ENCODE measurements around the gene THSD4.

DNA sequence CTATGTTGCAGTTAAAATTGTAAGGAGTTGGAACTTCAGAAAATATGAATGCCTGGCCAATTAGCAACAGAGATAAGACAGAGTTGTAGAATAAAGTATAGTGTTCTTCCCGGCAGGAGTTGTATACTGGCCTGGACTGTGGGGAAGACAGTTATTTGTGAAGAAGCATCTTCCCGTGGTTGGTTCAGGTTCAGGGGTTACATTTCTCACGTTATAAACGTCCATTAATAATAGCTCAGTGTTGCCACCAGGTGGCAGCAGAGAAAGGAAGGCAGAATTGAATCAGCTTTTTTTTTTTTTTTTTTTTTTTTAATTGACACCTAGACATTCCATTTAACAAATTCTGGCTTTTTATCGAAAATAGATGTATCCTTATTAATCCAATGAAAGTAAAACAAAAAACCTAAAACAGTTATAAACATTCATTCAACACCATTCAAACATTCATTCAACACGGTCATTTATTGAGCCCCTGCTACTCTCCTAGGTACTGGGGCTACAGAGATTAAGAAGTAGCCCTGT lies 628.7 kb downstream of the THSD4 start:
- TF ChIP-seq, protein P1, sequence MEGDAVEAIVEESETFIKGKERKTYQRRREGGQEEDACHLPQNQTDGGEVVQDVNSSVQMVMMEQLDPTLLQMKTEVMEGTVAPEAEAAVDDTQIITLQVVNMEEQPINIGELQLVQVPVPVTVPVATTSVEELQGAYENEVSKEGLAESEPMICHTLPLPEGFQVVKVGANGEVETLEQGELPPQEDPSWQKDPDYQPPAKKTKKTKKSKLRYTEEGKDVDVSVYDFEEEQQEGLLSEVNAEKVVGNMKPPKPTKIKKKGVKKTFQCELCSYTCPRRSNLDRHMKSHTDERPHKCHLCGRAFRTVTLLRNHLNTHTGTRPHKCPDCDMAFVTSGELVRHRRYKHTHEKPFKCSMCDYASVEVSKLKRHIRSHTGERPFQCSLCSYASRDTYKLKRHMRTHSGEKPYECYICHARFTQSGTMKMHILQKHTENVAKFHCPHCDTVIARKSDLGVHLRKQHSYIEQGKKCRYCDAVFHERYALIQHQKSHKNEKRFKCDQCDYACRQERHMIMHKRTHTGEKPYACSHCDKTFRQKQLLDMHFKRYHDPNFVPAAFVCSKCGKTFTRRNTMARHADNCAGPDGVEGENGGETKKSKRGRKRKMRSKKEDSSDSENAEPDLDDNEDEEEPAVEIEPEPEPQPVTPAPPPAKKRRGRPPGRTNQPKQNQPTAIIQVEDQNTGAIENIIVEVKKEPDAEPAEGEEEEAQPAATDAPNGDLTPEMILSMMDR (conservative IDR thresholded peaks at IDR 0.05), result peak; percentile 91
- no peak for TF ChIP-seq ZFX (IDR thresholded peaks at IDR 0.05)

All from C4-2B (cell line).